ENCODE data around the gene PDIA3.
"Not testable (repeated sequence)": the region's sequence is repeated elsewhere in the genome, so short reads cannot be mapped to it uniquely, and the experiment has no call there.

Gene PDIA3

DNA sequence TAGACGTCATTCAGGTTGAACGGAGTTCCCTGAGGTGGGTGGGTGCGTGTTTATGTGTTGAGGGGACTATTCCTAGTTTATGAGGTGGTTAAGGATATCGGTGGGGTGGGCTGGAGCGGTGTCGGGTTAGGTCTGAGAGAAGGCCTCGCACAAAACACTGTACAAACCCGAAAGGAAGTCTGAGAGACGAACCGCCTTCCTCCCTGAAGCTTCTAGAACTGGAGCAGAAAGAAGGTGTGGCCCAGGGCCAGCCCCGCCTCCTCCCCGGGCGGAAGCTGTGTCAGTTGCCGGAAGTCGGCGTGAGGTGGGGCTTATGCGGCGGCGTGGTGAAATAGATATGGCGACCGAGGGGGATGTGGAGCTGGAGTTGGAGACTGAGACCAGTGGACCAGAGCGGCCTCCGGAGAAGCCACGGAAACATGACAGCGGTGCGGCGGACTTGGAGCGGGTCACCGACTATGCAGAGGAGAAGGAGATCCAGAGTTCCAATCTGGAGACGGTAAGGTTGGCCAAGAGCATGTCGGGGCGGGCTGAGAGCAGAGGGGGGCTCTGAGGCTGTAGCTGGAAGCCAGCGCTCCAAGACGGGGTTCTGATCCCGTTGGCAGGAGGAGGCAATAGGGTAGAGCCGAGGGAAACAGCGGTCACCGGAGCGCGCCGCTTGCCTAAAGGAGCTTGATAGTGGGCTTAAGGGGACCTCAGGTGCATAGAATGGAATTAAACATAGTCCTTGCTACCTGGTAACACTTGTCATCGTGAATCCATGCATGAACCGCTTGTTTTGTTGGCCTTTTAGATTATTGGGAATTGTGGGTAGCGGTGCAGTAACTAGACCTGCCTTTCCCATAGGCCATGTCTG is 54.3 kb downstream of the PDIA3 start, which contains the start of gene HYPK:
Gene HYPK, plus strand, starts transcription at position 314 of the 856 bp plus-strand sequence. Its CDS starts 24 bp downstream, at position 338.
- DNase-seq (ENCODE audit: low spot score) = peak; percentile 89
- in situ Hi-C loops (cut with MboI; ENCODE audit: low sequenced_read_pairs, unreplicated experiment) = no loop called here
- TF ChIP-seq, protein P1, sequence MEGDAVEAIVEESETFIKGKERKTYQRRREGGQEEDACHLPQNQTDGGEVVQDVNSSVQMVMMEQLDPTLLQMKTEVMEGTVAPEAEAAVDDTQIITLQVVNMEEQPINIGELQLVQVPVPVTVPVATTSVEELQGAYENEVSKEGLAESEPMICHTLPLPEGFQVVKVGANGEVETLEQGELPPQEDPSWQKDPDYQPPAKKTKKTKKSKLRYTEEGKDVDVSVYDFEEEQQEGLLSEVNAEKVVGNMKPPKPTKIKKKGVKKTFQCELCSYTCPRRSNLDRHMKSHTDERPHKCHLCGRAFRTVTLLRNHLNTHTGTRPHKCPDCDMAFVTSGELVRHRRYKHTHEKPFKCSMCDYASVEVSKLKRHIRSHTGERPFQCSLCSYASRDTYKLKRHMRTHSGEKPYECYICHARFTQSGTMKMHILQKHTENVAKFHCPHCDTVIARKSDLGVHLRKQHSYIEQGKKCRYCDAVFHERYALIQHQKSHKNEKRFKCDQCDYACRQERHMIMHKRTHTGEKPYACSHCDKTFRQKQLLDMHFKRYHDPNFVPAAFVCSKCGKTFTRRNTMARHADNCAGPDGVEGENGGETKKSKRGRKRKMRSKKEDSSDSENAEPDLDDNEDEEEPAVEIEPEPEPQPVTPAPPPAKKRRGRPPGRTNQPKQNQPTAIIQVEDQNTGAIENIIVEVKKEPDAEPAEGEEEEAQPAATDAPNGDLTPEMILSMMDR (IDR thresholded peaks at IDR 0.05; ENCODE audit: borderline replicate concordance, control extremely low read depth, extremely low read depth, insufficient read depth, missing control alignments) = no peak

DNA sequence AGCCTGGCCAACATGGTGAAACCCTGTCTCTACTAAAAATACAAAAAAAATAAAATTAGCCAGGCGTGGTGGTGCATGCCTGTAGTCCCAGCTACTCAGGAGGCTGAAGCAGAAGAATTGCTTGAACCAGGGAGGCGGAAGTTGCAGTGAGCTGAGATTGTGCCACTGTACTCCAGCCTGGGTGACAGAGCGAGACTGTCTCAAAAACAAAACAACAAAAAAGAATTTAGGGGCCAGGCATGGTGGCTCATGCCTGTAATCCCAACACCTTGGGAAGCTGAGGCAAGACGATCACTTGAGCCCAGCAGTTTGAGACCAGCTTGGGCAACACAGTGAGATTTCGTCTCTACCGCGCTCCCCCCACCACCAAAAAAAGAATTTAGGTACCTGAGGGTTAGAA is 56.4 kb downstream of the PDIA3 start:
- DNase-seq (ENCODE audit: low spot score); in situ Hi-C loops (cut with MboI; ENCODE audit: low sequenced_read_pairs, unreplicated experiment): not testable (repeated sequence)

DNA sequence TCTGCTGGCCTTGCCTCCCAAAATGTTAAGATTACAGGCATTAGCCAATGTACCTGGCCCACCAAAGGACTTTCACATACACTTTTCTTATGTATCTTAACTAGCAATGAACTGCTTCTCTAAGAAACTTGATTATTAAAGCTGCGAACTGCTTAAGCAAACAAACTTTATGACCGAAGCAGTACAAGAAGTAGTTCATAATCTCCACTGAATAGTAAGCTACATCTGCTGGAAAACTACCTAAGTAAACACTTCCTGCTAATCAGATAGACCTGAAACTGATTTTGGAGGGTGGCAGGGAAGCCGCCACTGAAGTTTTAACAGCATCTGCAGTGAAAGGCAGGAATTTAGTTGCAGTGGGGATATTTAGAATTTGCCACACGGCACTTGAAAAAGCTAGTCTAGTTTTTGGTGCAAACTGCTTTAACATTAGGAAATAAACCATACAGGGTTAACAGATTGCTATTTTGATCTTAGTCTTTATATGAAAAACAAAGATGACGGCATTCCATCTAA is 62.3 kb downstream of the PDIA3 start:
- in situ Hi-C loops (cut with MboI; ENCODE audit: low sequenced_read_pairs, unreplicated experiment) = no loop called here
- DNase-seq (ENCODE audit: low spot score) = no peak
- TF ChIP-seq, protein P1 (IDR thresholded peaks at IDR 0.05; ENCODE audit: borderline replicate concordance, control extremely low read depth, extremely low read depth, insufficient read depth, missing control alignments) = no peak

DNA sequence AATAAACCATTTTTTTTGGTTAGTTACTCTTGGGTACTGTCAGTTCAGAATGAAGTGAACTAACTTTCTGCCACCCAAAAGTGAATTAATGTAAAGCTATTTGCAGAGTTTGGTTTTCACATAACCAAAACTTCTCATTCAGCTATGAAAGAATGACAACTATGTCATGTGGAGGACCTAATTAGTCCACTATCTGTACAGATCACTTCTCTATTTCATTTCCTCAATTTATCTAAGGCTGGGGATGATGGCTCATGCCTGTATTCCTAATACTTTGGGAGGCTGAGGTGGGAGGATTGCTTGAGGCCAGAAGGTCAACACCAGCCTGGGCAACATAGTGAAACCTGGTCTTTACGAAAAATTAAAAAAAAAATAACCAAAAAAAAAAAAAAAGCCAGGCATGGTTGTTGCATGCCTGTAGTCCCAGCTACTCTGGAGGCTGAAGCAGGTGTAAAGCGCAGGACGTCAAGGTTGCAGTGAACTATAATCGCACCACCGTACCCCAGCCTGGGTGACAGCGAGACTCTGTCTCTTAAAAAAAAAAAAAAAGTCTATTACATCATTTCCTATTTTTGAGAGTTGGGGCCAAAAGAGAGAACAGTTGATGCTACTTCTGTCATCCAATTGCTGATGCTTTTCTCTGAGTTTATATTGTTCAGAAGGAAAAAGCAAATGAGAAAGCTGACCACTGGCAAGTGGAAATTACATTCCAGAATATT is 62.9 kb downstream of the PDIA3 start:
- in situ Hi-C loops (cut with MboI; ENCODE audit: low sequenced_read_pairs, unreplicated experiment) = no loop called here
- DNase-seq (ENCODE audit: low spot score) = peak; percentile 65
- TF ChIP-seq, protein P1 (IDR thresholded peaks at IDR 0.05; ENCODE audit: borderline replicate concordance, control extremely low read depth, extremely low read depth, insufficient read depth, missing control alignments) = no peak

DNA sequence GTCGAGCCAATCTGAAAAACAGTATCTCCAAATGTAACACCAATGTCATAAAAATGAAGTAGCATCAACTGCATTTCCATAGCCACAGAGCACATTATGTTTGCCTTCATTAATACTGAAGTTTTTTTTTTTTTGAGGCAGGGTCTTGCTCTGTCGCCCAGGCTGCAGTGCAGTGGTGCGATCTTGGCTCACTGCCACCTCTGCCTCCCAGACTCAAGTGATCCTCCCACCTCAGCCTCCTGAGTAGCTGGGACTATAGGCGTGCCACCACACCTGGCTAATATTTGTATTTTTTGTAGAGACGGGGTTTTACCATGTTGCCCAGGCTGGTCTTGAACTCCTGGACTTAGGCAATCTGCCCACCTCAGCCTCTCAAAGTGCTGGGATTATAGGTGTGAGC is 68.8 kb downstream of the PDIA3 start:
- in situ Hi-C loops (cut with MboI; ENCODE audit: low sequenced_read_pairs, unreplicated experiment); DNase-seq (ENCODE audit: low spot score): not testable (repeated sequence)

DNA sequence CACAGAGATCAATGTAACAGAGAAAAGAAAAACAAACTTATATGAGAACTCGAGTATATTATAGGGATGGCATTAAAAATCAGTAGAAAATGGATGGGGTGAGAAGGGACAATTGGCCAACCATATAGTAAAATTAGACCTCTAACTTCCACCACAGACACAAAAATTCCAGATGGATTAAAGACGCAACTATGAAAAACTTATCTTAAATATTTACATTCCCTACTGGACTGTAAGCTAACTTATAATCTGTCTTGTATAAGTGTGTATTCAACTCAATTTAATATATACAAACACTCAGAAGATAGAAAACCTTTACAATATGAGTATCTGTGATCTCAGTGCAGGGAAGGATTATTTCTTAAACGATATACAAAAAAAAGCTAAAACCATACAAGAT is 75.3 kb downstream of the PDIA3 start:
- TF ChIP-seq, protein P1 (IDR thresholded peaks at IDR 0.05; ENCODE audit: borderline replicate concordance, control extremely low read depth, extremely low read depth, insufficient read depth, missing control alignments) = no peak
- DNase-seq (ENCODE audit: low spot score) = no peak
- in situ Hi-C loops (cut with MboI; ENCODE audit: low sequenced_read_pairs, unreplicated experiment) = no loop called here
